NCI-H82 (cell line): ENCODE results near the gene CTDNEP1.
A peak's percentile ranks its signal among the peaks of the same experiment; 100 is the strongest.
"Not testable (repeated sequence)": the region's sequence is repeated elsewhere in the genome, so short reads cannot be mapped to it uniquely, and the experiment has no call there.

Experiments
- DNase-seq: peaks from one replicate; lab custom pipeline; 2025; lab: John Stamatoyannopoulos, UW

CTDNEP1 gene

DNA sequence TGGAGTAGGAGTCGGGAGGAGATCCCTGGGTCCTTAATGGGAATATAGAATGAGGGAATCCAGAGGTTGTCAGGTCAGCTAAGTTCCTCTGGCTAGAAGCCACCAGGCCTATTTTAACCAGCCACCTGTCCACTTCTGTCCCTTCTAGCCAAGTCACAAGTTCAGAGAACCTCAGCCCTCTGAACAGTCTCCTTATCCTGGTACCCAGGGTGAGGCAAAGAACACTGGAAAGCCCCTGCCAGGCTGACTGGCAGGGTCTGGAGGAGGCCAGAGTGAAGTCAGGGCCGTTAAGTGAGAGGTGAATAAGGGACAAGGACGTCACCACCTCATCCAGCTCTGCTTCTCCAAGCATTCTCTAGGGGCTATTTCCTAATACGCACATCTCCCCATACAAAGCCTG is 2.7 kb downstream of the CTDNEP1 start:
- no peak for DNase-seq

DNA sequence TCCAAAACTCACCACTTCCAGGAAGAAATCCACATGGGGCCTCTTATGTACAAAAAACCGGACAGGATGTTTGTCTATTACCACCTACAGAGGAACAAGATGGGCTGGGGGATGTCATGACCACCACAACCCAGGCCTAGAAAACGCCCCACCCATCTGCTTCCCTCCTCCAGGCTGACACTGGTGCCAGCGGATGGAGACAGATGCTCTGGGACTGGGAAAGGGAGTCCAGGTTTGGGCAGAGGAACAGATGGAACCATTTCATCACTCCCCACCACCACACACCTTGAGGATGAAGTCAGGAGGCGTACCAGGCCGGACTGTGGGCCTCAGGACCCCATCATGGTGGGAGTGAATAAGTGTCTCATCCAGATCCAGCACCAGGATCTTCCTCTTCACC is 4.8 kb downstream of the CTDNEP1 start:
- no peak for DNase-seq

DNA sequence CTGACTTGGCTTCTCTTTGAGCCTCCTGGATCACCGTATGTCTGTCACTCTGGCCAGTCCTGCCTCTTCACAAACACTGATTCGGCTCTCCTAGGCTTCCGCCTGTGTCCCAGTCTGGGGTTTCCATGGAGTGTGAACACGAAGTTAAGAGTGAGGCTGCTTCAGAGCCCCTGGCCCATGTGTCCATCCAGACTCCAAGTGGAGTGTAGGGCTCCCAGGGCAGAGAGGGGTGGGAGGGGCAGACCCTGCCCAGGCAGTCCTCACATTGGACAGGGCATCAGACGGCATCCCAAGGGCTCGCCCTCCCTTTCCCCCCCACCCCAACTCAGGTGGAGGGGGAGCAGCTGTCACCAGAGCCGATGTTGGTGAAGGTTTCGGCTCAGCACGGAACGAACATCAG is 7.7 kb downstream of the CTDNEP1 start:
- DNase-seq = not testable (repeated sequence)

DNA sequence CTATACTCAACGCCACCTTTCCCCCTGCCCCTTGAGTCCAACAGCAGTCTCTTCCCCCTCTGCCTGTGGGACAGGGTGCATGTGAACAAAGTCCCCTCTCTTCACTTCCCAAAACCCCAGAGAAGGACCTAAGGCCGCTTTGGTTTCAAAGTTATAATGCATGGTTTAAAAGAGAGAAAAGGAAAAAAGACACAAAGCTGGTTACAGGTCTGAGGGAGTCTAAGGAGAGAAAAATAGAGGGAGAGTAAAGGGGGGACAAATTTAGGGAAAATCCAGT is 8.1 kb downstream of the CTDNEP1 start:
- no peak for DNase-seq

DNA sequence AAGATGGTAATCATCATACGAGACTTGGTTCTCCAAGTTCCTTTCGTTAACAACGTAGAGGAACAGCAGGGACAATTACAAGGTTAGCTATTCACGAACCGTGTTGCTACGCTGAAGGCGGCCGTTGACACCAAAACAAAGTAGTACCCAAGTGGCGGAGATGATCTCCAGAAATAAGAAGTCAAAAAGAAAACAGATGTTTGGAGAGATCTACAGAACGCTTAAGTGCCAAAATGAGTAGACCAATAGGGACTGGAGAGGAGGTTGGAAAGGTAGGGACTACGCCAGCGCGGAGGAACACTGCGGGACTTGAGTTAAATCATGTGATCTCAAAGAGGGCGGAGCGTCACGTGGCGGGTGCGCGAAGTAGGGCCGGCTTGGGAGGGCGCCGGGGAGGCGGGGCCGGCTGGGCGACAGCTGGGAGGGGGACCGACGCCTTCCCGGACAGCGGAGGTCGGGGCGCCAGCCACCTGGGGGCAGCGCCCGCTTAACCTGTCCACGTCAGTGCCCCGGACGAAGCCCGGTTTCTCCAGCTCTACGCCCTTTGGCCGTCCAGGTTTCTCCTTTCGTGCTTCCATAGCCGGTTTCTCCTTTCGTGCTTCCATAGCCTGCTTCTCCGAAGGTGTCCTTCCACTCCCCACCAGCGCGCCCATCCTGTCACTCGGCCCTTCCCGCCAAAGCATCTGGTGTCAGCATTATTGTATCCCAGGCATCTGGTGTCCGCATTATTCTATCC is 8.6 kb downstream of the CTDNEP1 start:
- peak; percentile 99 for DNase-seq

DNA sequence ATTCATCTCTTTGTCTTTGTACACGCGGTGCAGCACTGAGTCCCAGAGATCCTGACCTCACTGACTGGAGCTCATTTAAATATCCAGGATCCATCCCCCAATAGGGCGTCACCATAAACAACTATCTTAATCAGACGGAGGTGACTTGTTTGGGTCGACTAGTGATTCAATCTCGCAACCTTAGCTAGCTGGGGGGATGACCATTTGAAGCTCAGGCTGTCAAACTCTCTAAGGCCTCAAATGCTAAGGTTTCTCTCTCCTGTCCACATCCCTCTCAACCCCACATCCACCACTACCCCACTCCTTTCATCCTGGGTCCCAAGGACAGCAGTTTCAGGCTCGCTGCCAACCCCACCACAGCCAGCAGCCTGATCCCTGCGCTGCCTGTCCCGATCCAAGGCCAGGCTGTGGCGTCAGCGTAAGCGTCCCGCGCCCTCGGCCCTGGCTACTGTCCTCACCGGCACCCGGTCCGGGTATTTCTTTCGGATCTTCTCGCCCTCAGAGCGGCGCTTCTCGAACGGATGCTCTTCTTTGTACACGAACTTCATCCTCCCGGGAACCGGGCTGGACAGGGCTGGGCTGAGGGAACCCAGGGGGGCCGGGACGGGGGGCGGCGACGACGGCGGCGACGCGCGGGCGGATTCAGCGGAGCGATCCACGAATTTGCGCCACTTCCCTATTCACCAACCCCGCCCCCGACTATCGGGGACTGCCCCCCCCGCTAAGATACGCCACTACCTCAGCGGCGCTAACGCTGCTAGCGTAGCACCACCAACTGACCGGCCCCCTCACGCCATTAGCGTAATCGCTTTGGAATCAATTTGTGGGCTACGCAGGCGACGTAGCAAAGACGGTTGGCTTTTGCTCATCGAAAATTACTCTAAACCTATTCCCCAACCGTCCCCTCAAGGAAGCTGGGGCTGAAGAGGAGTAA is 9.5 kb downstream of the CTDNEP1 start, which contains the start of gene GABARAP:
Gene GABARAP (minus strand): TSS at position 667 of the 934 bp plus-strand sequence. CDS start 119 bp downstream, at position 548.
- peak; percentile 98 for DNase-seq

DNA sequence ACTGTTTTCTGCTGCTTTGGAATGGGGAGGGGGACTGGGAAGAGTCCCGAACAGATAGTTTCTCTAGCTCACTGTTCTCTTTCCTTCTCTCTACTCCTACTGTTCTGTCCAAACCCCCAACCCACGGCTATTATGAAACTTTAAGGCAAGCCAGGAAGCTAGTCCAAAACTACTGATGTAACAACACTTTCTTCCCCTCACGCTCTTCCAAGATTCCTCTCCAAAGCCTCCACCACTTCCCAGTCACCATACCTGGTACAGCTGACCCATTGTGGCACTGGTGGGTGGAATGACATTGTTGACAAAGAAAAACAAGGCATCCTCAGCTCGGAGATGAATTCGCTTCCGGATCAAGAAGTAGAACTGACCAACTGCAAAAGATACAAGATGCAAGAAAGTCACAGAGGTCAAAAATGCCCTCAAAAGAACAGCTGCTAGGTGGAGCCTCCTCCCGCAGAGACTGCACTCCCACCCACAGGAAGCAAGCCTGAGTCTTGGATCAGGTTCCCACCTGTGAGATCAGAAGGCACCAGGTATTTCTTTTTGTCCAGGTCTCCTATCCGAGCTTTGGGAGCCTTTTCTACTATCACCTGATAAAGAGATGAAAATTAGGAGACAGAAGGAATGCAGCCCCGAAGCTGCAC is 10.3 kb downstream of the CTDNEP1 start:
- no peak for DNase-seq

DNA sequence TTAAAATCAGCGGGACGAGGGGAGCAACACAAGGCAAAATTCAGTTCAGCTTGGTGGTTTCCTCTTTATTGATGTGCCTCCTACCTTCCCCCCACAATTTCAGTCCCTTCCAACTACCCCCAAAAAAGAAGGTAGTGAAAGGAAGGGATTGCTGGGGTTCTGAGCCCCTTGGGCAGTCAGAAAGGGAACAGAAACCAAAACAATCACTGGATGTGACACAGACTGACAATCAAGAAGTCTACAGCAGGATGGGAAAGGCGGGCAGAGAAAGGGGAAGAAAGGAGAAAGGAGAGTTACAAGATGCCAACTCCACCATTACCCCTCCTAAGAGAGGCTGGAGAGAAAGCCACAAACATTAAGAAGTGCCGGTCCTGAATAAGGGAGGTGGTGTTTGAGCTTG is 11.2 kb downstream of the CTDNEP1 start:
- no peak for DNase-seq

DNA sequence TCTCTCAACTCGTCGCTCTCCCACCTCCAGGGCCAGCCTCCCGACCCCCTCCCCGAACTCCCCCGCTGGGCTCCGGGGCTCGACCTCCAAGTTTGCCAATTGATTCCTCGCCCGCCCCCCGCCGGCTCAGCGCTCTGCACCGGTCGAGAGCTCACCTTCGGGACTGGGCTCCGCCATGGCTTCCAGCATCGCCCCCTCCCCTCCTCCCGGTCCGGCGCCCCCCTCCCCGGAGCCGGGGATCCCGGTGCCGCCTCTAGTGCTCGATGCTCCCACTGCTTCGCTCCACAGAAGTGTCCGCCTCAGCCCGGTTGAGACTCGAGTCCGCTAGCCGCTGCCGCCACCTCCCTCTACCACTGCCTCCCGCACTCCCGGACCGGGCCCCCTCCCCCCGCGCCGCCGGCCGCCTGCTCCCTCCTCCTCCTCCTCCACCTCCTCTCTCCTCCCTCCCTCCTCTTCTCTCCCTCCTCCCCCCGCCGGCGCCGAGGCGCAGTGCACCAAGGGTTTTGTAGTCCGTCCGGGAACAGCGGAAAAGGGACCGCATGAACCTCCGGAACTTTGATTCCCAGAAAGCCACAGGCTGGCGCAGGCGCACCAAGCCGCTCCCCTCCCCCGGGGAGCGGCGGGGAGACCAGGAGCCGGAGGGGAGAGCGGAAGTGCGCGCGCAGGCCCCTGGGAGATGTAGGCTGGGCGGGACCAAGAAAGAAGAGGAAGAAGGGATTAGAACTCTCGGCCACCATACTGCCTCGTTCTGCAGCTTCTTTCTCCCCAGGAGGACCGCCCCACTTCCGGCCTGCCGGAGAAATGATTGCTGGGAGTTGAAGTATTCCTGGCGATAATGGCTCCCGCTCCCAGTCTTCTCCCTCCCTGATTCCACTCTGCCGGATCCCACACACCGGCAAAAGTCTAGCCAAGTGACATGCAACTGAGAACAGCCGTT is 12.2 kb downstream of the CTDNEP1 start, which contains the start of gene PHF23:
Gene PHF23 (minus strand): TSS at position 367 of the 937 bp plus-strand sequence. CDS start 178 bp downstream, at position 189.
- DNase-seq = peak; percentile 100

DNA sequence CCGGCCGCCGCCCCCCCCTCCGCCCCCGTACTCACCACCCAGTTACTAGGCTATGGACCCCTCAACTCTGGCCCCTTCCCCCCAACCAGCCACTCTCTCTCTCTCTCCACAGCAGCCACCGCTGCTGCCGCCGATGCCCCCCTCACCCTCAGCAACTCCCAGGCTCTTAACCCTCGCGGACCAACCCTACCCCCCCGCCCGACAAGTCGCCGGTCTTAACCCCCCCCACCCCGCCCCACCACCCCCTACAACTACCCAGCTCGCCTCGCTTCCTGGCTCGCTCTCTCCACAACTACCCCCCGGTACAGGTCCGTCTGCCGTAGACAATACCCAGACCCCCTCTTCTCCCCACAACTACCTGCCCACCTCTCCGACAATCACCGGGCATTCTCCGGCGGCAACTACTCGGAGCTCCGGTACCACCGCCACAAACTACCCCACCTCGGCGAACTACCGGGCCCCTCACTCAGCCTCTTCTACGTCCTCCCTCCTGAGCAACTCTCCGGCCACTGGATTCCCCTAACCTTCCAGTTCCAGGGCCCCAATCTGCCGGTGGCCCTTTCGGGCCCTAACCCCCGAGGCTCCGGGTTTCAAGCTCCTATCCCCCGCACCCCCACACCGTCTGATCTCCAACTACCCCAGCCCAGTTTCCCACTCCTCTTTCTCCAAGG is 13.0 kb downstream of the CTDNEP1 start:
- DNase-seq = peak; percentile 70

DNA sequence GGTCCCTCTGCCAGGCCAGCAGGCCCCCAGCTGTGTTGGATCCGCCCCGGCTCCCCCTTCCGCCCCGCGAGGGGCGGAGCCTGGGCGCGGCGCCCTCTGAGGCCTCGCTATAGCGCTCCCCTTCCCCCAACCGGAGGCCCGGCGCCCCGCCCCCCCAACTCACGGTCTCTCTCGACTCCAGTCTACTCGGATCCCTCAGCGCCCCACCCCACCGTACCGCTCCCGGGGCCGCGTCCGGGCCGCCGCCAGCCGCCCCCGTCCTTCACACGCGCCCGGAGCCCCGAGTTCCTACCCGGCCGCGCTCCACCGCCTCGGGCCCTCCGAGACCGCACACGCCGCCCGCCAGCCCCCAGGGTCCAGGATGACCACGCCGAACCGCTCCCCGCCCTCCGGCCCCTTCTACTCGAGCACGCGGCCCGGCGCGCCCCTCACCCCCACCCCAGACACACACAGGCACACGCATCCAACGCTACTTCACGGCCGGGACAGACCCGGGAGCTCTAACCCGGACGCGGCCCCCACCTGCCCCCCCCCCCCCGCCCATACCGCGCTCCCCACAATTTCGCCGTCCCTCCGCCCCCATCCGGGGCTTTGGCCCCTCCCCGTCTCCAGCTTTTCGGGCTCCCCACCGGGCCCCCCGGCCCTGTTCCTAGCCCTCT is 13.6 kb downstream of the CTDNEP1 start:
- DNase-seq = peak; percentile 91

DNA sequence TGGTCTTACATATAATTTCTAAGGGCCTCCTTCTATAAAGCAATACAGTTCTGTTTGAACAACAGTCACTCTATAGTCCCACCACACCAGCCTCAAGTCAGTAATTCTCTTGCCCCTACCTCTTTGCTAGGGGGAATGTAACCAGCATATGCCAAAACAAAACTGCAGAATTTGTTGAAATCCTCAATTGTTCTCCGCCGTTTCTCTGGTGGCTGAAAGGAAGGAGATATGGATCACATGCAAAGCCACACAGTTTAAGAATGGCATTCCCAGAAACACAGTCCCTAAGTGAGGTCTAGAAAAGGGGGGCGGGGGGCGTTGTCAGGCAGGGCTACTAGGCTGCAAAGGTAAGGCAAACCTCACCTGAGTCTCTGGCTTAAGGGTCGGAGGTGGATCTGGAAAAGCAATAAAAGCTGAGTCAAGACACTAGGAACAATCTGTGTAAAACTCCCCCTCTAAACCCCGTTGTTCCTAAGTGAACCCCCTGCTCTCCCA is 14.2 kb downstream of the CTDNEP1 start:
- DNase-seq = no peak

DNA sequence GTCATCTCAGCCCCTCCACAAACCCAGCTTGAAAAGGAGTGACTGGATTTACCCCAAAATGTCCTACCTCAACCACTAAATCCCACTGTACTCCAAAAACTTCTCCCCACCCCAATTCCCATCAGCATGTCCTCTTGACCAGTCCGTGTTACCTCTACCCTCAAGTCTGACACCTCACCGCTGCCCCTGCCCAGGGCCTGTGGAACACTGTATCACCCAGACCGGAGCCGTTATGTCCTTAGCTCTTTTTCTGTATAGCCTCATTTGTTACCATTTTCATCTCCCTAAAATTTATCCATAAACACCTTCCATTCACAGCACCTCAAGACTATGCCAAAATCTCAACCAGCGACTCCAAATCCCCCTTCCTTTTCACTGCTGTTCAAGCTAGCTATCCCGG is 14.7 kb downstream of the CTDNEP1 start:
- DNase-seq = no peak

DNA sequence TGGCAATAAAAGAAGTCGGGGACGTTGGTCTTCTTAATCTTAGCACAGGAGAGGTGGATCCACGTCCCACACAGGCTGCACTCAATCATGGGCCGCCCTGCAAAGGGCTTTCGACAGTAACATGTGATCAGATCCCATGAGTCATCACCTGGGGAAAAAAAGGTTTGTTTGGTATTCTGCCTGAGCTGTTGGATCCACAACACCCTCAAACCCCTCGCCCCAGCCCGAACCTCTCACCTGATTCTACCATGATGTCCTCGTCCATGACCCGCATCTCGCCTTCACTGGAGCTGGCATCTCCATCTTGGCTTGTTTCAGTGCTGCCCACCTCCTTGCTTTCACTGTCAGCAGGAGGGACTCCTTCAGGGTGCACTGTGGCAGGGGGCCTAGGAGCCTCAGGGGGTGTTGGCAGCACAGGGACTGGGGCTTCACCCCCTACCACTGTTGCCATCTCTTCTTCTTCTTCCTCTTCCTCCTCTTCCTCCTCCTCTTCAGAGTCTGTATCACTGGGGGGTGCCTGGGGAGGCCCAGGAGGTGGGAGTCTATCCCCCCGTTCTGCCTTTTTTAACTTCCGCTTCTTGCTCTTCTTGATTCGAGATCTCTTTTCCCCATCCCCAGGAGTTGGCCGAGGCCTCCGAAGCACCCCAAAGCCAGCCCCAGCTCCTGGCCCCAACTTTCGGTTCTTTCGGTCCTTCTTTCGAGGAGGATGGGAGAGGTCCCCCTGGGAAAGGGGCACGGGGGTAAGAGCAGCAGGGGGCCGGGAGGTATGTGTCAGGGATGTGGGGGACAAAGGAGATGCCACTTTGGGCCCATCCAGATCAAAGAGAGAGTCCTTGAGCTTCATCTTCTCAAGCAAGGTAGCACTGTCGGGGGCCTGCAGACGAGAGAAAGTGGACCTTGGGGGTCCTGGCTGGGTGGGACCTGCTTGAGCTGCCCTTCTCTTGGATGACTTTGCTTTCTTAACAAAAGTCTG is 15.6 kb downstream of the CTDNEP1 start:
- DNase-seq = no peak

DNA sequence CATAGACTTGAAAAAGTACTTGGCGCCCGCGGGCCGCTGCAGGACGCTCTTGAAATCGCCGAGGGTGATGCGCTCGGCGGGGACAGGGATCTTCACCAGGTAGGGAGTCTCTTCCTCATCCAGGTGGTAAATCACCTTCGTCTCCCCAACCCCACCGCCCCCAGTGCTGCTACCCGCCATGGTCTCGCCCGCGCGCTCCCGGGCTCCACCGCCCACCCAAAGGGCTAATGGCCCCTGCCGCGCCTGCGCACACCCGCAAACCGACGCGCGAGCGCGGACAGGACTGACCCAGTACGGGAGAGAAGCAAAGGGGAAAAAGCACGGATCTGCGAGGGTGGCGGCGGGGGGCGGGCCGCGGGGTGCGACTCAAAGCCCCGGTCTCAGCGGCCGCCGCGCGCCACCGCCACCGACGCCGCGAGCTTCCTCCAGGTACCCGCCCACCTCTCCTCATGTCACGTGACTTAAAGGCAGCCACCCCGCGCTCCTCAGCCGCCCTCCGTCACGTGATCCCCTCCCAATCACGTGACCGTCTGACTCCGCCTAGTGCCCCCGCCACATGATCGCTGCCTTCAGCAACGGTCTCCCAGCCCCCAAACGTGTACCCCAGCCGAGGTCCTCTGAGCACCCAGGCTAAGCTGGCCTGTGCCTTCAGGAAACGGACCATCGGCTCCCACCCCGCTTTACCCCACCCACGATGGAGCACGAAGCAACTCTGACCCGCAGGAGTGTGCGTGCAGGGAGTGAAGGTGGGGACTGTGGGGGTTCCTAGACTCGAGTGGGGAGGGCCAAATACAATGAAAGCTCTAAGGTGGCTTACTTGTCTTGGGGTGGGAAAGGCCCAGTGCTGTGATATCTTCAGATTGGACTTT is 17.2 kb downstream of the CTDNEP1 start, which contains the start of gene DVL2:
Gene DVL2 (minus strand): TSS at position 435 of the 869 bp plus-strand sequence. CDS start 255 bp downstream, at position 180.
- peak; percentile 99 for DNase-seq

DNA sequence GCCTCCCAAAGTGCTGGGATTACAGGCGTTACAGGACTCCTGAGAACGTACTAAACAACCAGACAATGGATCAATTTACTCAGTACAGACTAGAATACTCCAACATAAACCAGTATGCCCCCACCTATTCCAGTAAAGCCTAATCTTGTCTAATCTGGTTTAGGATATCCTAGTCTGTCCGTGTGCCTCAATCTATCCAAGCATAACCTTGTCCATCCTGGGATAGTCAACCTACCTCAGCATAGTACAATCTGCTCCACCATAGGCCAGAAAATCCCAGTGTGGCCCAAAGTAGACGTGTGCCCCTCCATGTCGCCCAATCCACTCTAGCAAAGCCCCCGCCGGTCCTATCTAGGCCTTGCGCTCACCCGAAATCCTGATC is 17.8 kb downstream of the CTDNEP1 start:
- peak; percentile 83 for DNase-seq

DNA sequence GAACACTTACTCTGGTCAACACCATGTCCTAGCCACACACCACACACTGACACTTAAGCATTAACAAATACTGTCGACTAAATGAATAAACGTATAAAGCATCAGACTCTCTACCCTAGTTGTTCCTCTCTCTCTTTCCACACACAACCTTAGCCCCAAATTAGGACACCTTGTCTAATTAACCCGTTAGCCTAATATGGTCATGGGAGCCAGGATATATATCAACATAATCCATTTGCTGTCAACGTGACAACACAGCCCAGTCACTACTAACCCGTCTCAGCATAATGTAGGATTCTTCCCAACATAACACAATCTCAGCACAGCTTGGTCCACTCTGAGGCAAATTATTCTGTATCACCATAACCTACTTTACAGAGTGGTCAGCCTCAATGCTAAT is 19.4 kb downstream of the CTDNEP1 start:
- DNase-seq = no peak

DNA sequence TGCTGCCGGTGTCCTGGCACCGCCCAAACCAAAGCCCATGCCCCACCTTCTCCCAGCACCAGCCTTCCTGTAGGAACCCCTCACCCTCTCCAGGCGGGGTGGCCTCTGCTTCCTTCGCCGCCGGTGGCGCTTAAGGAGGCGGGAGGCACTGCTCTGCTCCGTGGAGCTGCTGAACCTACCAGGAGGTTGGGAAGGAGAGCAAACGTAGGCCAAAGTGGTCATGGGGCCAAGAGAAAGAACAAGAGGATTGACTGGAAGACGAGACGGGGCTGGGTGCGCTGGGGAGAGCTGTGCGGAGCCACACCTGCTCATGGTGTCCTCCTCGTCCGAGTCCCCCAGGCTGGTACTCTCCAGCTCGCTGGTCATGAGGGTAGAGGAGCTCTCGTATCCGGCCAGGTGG is 22.0 kb downstream of the CTDNEP1 start:
- no peak for DNase-seq
